Measurements from ENCODE around the gene SUDS3. TPM values are rescaled to one million over a fixed set of nuclear protein-coding genes. Genes with fewer than 3 reads are reported as not detected.

The SUDS3 gene
- total and polyA plus RNA-seq, 2 donors (not counting 1 experiment from before 2014, with no cell fraction given) = 12.1 to 53.9 TPM

DNA sequence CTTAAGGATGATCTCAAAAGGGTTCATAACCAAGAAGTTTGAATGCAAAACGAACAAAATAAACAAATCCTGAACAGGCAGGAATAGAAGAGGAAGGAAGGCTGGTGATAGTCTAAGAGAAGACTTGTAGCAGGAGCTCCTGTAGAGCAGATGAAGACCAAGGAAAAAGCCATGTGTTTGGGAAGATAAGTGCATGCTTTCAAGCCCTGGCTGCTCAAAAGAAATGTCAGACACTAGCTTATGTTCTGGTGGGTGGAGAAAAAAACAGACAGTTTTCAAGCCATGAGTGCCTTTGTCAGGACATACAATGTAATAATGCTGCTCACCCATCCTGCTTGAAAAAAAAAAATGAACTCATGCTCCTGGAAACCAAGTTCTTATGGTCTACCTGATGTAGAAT lies 31.0 kb upstream of the SUDS3 start:
- Histone ChIP-seq H2AFZ (ENCODE audit: insufficient read depth, low read depth, low read length, poor library complexity, severe bottlenecking) (no peak overlapping the region), H3K4me1 (ENCODE audit: control insufficient read depth in 2 of 2, insufficient read depth in 2 of 2, low read length in 2 of 2) (peaks cover 21 to 32% of the 10 kb centered on the region in 2 donors), H3K4me3 (ENCODE audit: control extremely low read depth in 1 of 5, extremely low read depth in 1 of 5, insufficient read depth in 1 of 5, low read depth in 2 of 5, low read length in 4 of 5) (no peak overlapping the region), H3K36me3 (replicated peaks in 1 of 2; ENCODE audit: control extremely low read depth in 1 of 2, control insufficient read depth in 1 of 2, extremely low read depth in 1 of 2, insufficient read depth in 2 of 2, low read length in 1 of 2) (peaks cover 0 to 2% of the 10 kb centered on the region in 2 experiments), H3K27ac (ENCODE audit: low read length in 2 of 2) (peak overlapping the region in 1 of 2 donors; percentile 50), H3K9me3 (ENCODE audit: control extremely low read depth in 1 of 3, control insufficient read depth in 2 of 3, insufficient read depth in 1 of 3, low read length in 2 of 3) (no peaks in the 10 kb centered on the region), H4K20me1 (ENCODE audit: control insufficient read depth, insufficient read depth, low read length, poor library complexity, severe bottlenecking) (peaks cover 25% of the 10 kb centered on the region), H3K27me3 (replicated peaks in 1 of 4; ENCODE audit: control extremely low read depth in 1 of 4, control insufficient read depth in 3 of 4, insufficient read depth in 4 of 4, low read length in 3 of 4) (no peaks in the 10 kb centered on the region), H3K9ac (ENCODE audit: low read length) (peak overlapping the region; percentile 8), H3K79me2 (ENCODE audit: control insufficient read depth, insufficient read depth, low read length) (peaks cover 73% of the 10 kb centered on the region), H3K4me2 (replicated peaks; ENCODE audit: low read depth, low read length, poor library complexity, severe bottlenecking) (peak overlapping the region; percentile 16)
- TF ChIP-seq CTCF (IDR thresholded peaks at IDR 0.05) (no peak), EZH2 (IDR thresholded peaks at IDR 0.05; ENCODE audit: borderline replicate concordance, insufficient read depth, low read depth, low read length, poor library complexity, severe bottlenecking) (no peak)
- ChIA-PET CTCF (interaction anchor here (1.5 to 2.6 kb wide), 3 partner anchors 11 to 31 kb away, joined by 4 to 13 read pairs (median 8); partner anchors contain the start of gene SUDS3), POLR2A (no interaction called here)
- peak overlapping the region; percentile 75 for H3K27ac Mint-ChIP-seq
- DNase-seq (no peak), ATAC-seq (ENCODE audit: low read depth) (no peak)
- H3K9me3 Mint-ChIP-seq (ENCODE audit: insufficient read depth) = no peaks in the 10 kb centered on the region
- intact Hi-C loops (cut with micrococcal nuclease) = loop anchor here (2.0 kb wide), 1 partner anchor 15 kb away; no protein-coding TSS in a partner anchor
- WGBS (ENCODE audit: insufficient coverage) = 0% methylated on average over 1 of the region's 1 CpG
- no peak overlapping the region for H3K4me3 Mint-ChIP-seq
- no peaks in the 10 kb centered on the region for H3K27me3 Mint-ChIP-seq
- H3K4me1 Mint-ChIP-seq = peaks cover 49% of the 10 kb centered on the region

DNA sequence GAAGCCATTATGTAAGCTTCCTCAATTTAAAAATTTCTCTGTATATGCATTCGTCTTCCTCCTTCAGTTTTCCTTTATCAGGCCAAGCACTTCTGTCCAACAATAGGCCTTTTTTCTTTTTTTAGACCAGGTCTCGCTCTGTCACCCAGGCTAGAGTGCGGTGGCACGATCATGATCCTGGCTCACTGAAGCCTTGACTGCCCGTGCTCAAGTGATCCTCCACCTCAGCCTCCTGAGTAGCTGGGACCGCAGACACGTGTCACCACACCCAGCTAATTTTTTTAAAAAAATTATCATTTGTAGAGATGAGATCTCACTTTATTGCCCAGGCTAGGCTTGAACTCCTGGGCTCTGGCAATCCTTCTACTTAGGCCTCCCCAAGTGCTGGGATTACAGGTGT lies 29.5 kb upstream of the SUDS3 start:
- ATAC-seq (ENCODE audit: low read depth) (peak; percentile 80), DNase-seq (peak; percentile 68)
- peaks cover 51% of the 10 kb centered on the region for H3K4me1 Mint-ChIP-seq
- TF ChIP-seq CTCF (IDR thresholded peaks at IDR 0.05) (no peak), EZH2 (IDR thresholded peaks at IDR 0.05; ENCODE audit: borderline replicate concordance, insufficient read depth, low read depth, low read length, poor library complexity, severe bottlenecking) (no peak)
- WGBS (ENCODE audit: insufficient coverage) = 2% methylated on average over 4 of the region's 7 CpGs
- Histone ChIP-seq H3K4me3 (ENCODE audit: control extremely low read depth in 1 of 5, extremely low read depth in 1 of 5, insufficient read depth in 1 of 5, low read depth in 2 of 5, low read length in 4 of 5) (no peak overlapping the region), H3K27me3 (replicated peaks in 1 of 4; ENCODE audit: control extremely low read depth in 1 of 4, control insufficient read depth in 3 of 4, insufficient read depth in 4 of 4, low read length in 3 of 4) (no peaks in the 10 kb centered on the region), H2AFZ (ENCODE audit: insufficient read depth, low read depth, low read length, poor library complexity, severe bottlenecking) (no peak overlapping the region), H3K9me3 (ENCODE audit: control extremely low read depth in 1 of 3, control insufficient read depth in 2 of 3, insufficient read depth in 1 of 3, low read length in 2 of 3) (no peaks in the 10 kb centered on the region), H3K36me3 (replicated peaks in 1 of 2; ENCODE audit: control extremely low read depth in 1 of 2, control insufficient read depth in 1 of 2, extremely low read depth in 1 of 2, insufficient read depth in 2 of 2, low read length in 1 of 2) (peaks cover 0 to 2% of the 10 kb centered on the region in 2 experiments), H3K79me2 (ENCODE audit: control insufficient read depth, insufficient read depth, low read length) (peaks cover 72% of the 10 kb centered on the region), H3K27ac (ENCODE audit: low read length in 2 of 2) (peak overlapping the region; percentile 28 to 76), H4K20me1 (ENCODE audit: control insufficient read depth, insufficient read depth, low read length, poor library complexity, severe bottlenecking) (peaks cover 32% of the 10 kb centered on the region), H3K4me2 (replicated peaks; ENCODE audit: low read depth, low read length, poor library complexity, severe bottlenecking) (peak overlapping the region; percentile 49), H3K4me1 (ENCODE audit: control insufficient read depth in 2 of 2, insufficient read depth in 2 of 2, low read length in 2 of 2) (peaks cover 21 to 32% of the 10 kb centered on the region in 2 donors), H3K9ac (ENCODE audit: low read length) (no peak overlapping the region)
- H3K27me3 Mint-ChIP-seq = no peaks in the 10 kb centered on the region
- CTCF ChIA-PET = interaction anchor here (1.5 to 2.6 kb wide), 5 partner anchors 9 to 31 kb away, joined by 4 to 13 read pairs (median 6); partner anchors contain the start of gene SUDS3
- peak overlapping the region; percentile 59 for H3K4me3 Mint-ChIP-seq
- POLR2A ChIA-PET = interaction anchor here (1.0 kb wide), 1 partner anchor 9 kb away, joined by 3 read pairs; no protein-coding TSS in a partner anchor
- peak overlapping the region; percentile 73 for H3K27ac Mint-ChIP-seq
- intact Hi-C loops (cut with micrococcal nuclease) = loop anchor here (1.0 kb wide), 1 partner anchor 8 kb away; no protein-coding TSS in a partner anchor
- no peaks in the 10 kb centered on the region for H3K9me3 Mint-ChIP-seq (ENCODE audit: insufficient read depth)
